B cell (primary cell): ENCODE measurements around the gene MEX3A. TPM values are rescaled to one million over a fixed set of nuclear protein-coding genes. Genes with fewer than 3 reads are reported as not detected.

Source experiments
- ATAC-seq: fragments of 200-7000 bp; cut with Tn5 transposase; one replicate; pipeline ENCODE4 v1.10.0; 2021; ENCODE audit warnings: low read depth, mild to moderate bottlenecking, moderate number of reproducible peaks, moderate library complexity
- CTCF ChIA-PET: fragments of 350-600 bp; sonication (Branson Sonifier 250); formaldehyde crosslinking; loops from one replicate; lab custom pipeline; 2021; ENCODE audit warnings: antibody characterized with exemption, inconsistent platforms; lab: Charles Lee
- POLR2A ChIA-PET: fragments of 350-600 bp; sonication (Branson Sonifier 250); formaldehyde crosslinking; loops from one replicate; lab custom pipeline; 2021; ENCODE audit warnings: antibody characterized with exemption; lab: Charles Lee
- DNase-seq: peaks from one replicate; pipeline ENCODE4 v3.0.0; 2013
- H2AFZ ChIP-seq: 2 replicates; pipeline ENCODE4 v1.6.1; 2012; ENCODE audit warnings: mild to moderate bottlenecking, low read depth, low read length; ENCODE audit not compliant: insufficient read depth, poor library complexity, severe bottlenecking
- H3K27ac ChIP-seq, 2 donors: 1 replicate in 1 of 2; 2 replicates in 1 of 2; pipeline ENCODE4 v1.5.1; 2012 to 2013; ENCODE audit warnings: low read length in 2 of 2, mild to moderate bottlenecking in 2 of 2, moderate library complexity in 1 of 2
- H3K27me3 ChIP-seq, 4 experiments: fragments of 200-600 bp in 1 of 4; sonication (generic) in 1 of 4; replicated peaks in 1 of 4; 1 replicate in 2 of 4; 2 replicates in 2 of 4; pipeline versions ENCODE4 v1.6.1 to v1.7.0; 2013 to 2016; ENCODE audit warnings: low read length in 3 of 4, mild to moderate bottlenecking in 2 of 4, mixed read lengths in 1 of 4, moderate library complexity in 1 of 4; ENCODE audit not compliant: insufficient read depth in 4 of 4, control insufficient read depth in 3 of 4; ENCODE audit errors: control extremely low read depth in 1 of 4
- H3K36me3 ChIP-seq, 2 experiments: replicated peaks in 1 of 2; 1 replicate in 1 of 2; 2 replicates in 1 of 2; pipeline versions ENCODE4 v1.6.1 to v1.7.1; 2013; ENCODE audit warnings: low read length in 1 of 2; ENCODE audit not compliant: insufficient read depth in 2 of 2, control insufficient read depth in 1 of 2; ENCODE audit errors: control extremely low read depth in 1 of 2, extremely low read depth in 1 of 2
- H3K4me1 ChIP-seq, 2 donors: fragments of 200-600 bp in 1 of 2; sonication (generic) in 1 of 2; 1 replicate in 1 of 2; 2 replicates in 1 of 2; pipeline versions ENCODE4 v1.5.1 to v1.6.1; 2013 to 2017; ENCODE audit warnings: low read length in 2 of 2; ENCODE audit not compliant: control insufficient read depth in 2 of 2, insufficient read depth in 2 of 2
- H3K4me2 ChIP-seq: replicated peaks from 2 replicates; pipeline ENCODE3; 2012; ENCODE audit warnings: mild to moderate bottlenecking, low read depth, low read length; ENCODE audit not compliant: poor library complexity, severe bottlenecking
- H3K4me3 ChIP-seq, 5 experiments: fragments of 200-600 bp in 1 of 5; sonication (generic) in 1 of 5; 1 replicate in 3 of 5; 2 replicates in 2 of 5; pipeline versions ENCODE4 v1.5.1 to v1.7.0; 2011 to 2016; ENCODE audit warnings: low read length in 4 of 5, mild to moderate bottlenecking in 4 of 5, low read depth in 2 of 5, control low read depth in 1 of 5, moderate library complexity in 1 of 5; ENCODE audit not compliant: insufficient read depth in 1 of 5; ENCODE audit errors: control extremely low read depth in 1 of 5, extremely low read depth in 1 of 5
- H3K79me2 ChIP-seq: fragments of 200-600 bp; sonication (generic); one replicate; pipeline ENCODE4 v1.6.0; 2016; ENCODE audit warnings: low read length; ENCODE audit not compliant: control insufficient read depth, insufficient read depth
- H3K9ac ChIP-seq: fragments of 200-600 bp; sonication (generic); 2 replicates; pipeline ENCODE4 v1.6.1; 2017; ENCODE audit warnings: mild to moderate bottlenecking, low read length, moderate library complexity
- H3K9me3 ChIP-seq, 3 donors: one replicate each; pipeline versions ENCODE4 v1.6.1 to v1.7.1; 2013; ENCODE audit warnings: low read length in 2 of 3; ENCODE audit not compliant: control insufficient read depth in 2 of 3, insufficient read depth in 1 of 3; ENCODE audit errors: control extremely low read depth in 1 of 3
- H4K20me1 ChIP-seq: 2 replicates; pipeline ENCODE4 v1.6.0; 2012; ENCODE audit warnings: mild to moderate bottlenecking, low read length; ENCODE audit not compliant: insufficient read depth, control insufficient read depth, poor library complexity, severe bottlenecking
- H3K27ac Mint-ChIP-seq: one replicate; pipeline ENCODE4 v1.8.0; 2021; ENCODE audit warnings: mixed read lengths
- H3K27me3 Mint-ChIP-seq: one replicate; pipeline ENCODE4 v1.8.0; 2021; ENCODE audit warnings: mixed read lengths
- H3K4me1 Mint-ChIP-seq: one replicate; pipeline ENCODE4 v1.8.0; 2021; ENCODE audit warnings: mixed read lengths
- H3K4me3 Mint-ChIP-seq: one replicate; pipeline ENCODE4 v1.8.0; 2021; ENCODE audit warnings: mixed read lengths
- H3K9me3 Mint-ChIP-seq: one replicate; pipeline ENCODE4 v1.8.0; 2022; ENCODE audit warnings: mixed read lengths; ENCODE audit not compliant: insufficient read depth
- CTCF ChIP-seq: fragments of 200-600 bp; IDR thresholded peaks from one replicate; pipeline ENCODE4 v1.8.0; 2022; ENCODE audit warnings: antibody characterized with exemption, mild to moderate bottlenecking
- EZH2 ChIP-seq: IDR thresholded peaks from 2 replicates; pipeline ENCODE4 v1.6.1; 2012; ENCODE audit warnings: borderline replicate concordance, low read depth, mild to moderate bottlenecking, moderate library complexity, low read length; ENCODE audit not compliant: insufficient read depth, poor library complexity, severe bottlenecking
- WGBS: methylation state at CpG from one replicate; pipeline ENCODE4 v1.1.5; 2013; ENCODE audit warnings: missing lambda C conversion rate; ENCODE audit not compliant: insufficient coverage; 5-methylcytosine and 5-hydroxymethylcytosine counted together
- intact Hi-C: fragments of 100-400 bp; cut with micrococcal nuclease; formaldehyde crosslinking; loops from one replicate; pipeline ENCODE4 v1.10.0; 2022
- polyA plus RNA-seq: library from polyadenylated mRNA; depleted of rRNA; stranded (reverse); fragments of >200 nt; gene quantifications from 2 replicates; pipeline ENCODE4 v1.2.3, GENCODE V29; 2012
- total RNA-seq, 2 donors: library from RNA; stranded (reverse); fragments of 120-200 nt in 1 of 2; gene quantifications; 1 replicate in 1 of 2; 2 replicates in 1 of 2; pipeline versions ENCODE4 v1.2.3 to v1.2.4, GENCODE V29; 2013 to 2022

MEX3A gene
- total and polyA plus RNA-seq, 2 donors (not counting 1 experiment from before 2014, with no cell fraction given): 0.27 to 1.1 TPM

- DNase-seq: no peak
- POLR2A ChIA-PET: interaction anchor here (0.7 kb wide), 1 partner anchor 16 kb away, joined by 3 read pairs; no protein-coding TSS in a partner anchor
- Mint-ChIP-seq H3K4me3 (peak overlapping the region; percentile 91), H3K27me3 (peaks cover 12% of the 10 kb centered on the region), H3K27ac (no peak overlapping the region), H3K4me1 (peaks cover 26% of the 10 kb centered on the region), H3K9me3 (no peaks in the 10 kb centered on the region)
- Histone ChIP-seq H3K4me3 (peak overlapping the region in 4 of 5 experiments; percentile 74 to 87 (median 82)), H3K4me2 (peak overlapping the region; percentile 99), H3K9ac (peak overlapping the region; percentile 80), H3K79me2 (no peaks in the 10 kb centered on the region), H3K27ac (no peak overlapping the region), H2AFZ (peak overlapping the region; percentile 90), H3K9me3 (peaks cover 0 to 2% (median 0%) of the 10 kb centered on the region in 3 donors), H3K27me3 (peaks cover 0 to 47% (median 21%) of the 10 kb centered on the region in 4 experiments), H4K20me1 (no peaks in the 10 kb centered on the region), H3K36me3 (no peaks in the 10 kb centered on the region), H3K4me1 (peaks cover 11 to 21% of the 10 kb centered on the region in 2 donors)
- TF ChIP-seq EZH2 (no peak), CTCF (no peak)
- no peak for ATAC-seq
- CTCF ChIA-PET: interaction anchor here (0.9 to 4.6 kb wide), 3 partner anchors 10 to 47 kb away, joined by 6 to 25 read pairs (median 8); no protein-coding TSS in a partner anchor
- no CpG with 5 or more reads among the region's 10 CpGs for WGBS
- intact Hi-C loops: loop anchor here (1.0 to 2.0 kb wide), 4 partner anchors 28 to 256 kb away; partner anchors contain the start of genes CCT3, LAMTOR2 and TSACC
These were observed 352 bp downstream of the MEX3A start for GRCh38 chr1:156081917-156082308.
